Endothelial cell of umbilical vein (primary cell): Measurements from ENCODE around the gene GNAZ. TPM values are rescaled to one million over a fixed set of nuclear protein-coding genes. Genes with fewer than 3 reads are reported as not detected.

Experiments used
- BruUV-seq: library from RNA; stranded (reverse); fragments of 400-500 nt; replicated peaks from 2 replicates; lab custom pipeline; 2021; lab: Mats Ljungman, UMichigan
- CTCF ChIA-PET: fragments of 300-600, 350-600 bp; sonication (Branson Sonifier 250); formaldehyde crosslinking; loops from one replicate; lab custom pipeline; 2021; ENCODE audit warnings: antibody characterized with exemption, inconsistent platforms; lab: Charles Lee
- POLR2A ChIA-PET: fragments of 300-600, 350-600 bp; sonication (Branson Sonifier 250); formaldehyde crosslinking; loops from one replicate; lab custom pipeline; 2021; ENCODE audit warnings: antibody characterized with exemption, inconsistent platforms; lab: Charles Lee
- DNase-seq: peaks from one replicate; pipeline ENCODE4 v3.0.0-alpha.2; 2011; ENCODE audit warnings: low read depth, low spot score
- FAIRE-seq: peaks from 2 replicates; lab custom pipeline; 2011; peaks lifted over from hg19 to GRCh38; lab: Jason Lieb, UNC
- H2AFZ ChIP-seq: 2 replicates; pipeline ENCODE4 v1.6.0; 2012; ENCODE audit warnings: low read depth, low read length, control low read depth, inconsistent platforms
- H3K27ac ChIP-seq: 2 replicates; pipeline ENCODE4 v1.5.1; 2011; ENCODE audit warnings: low read depth, mild to moderate bottlenecking, control low read depth, low read length, moderate library complexity; ENCODE audit not compliant: insufficient read depth
- H3K27me3 ChIP-seq, 2 experiments: 2 replicates each; pipeline versions ENCODE4 v1.6.0 to v1.6.1; 2011; ENCODE audit warnings: low read length in 2 of 2, mixed read lengths in 1 of 2; ENCODE audit not compliant: control insufficient read depth in 2 of 2, insufficient read depth in 2 of 2
- H3K36me3 ChIP-seq, 2 experiments: 2 replicates in 1 of 2; 3 replicates in 1 of 2; pipeline ENCODE4 v1.5.1; 2011; ENCODE audit warnings: low read length in 2 of 2, mild to moderate bottlenecking in 1 of 2, moderate library complexity in 1 of 2; ENCODE audit not compliant: control insufficient read depth in 2 of 2, insufficient read depth in 2 of 2; ENCODE audit errors: extremely low read depth in 1 of 2
- H3K4me1 ChIP-seq: 3 replicates; pipeline ENCODE4 v1.5.1; 2011; ENCODE audit warnings: mild to moderate bottlenecking, low read length; ENCODE audit not compliant: control insufficient read depth, insufficient read depth; ENCODE audit errors: extremely low read depth
- H3K4me2 ChIP-seq: 2 replicates; pipeline ENCODE4 v1.6.1; 2011; ENCODE audit warnings: low read length, control low read depth, mixed read lengths; ENCODE audit not compliant: insufficient read depth
- H3K4me3 ChIP-seq, 3 experiments: fragments of 200-600 bp in 1 of 3; sonication (generic), shearing (Covaris generic) in 1 of 3; replicated peaks in 1 of 3; 2 replicates each; pipeline ENCODE4 v1.5.1; 2011 to 2016; ENCODE audit warnings: control low read depth in 3 of 3, low read length in 3 of 3, mild to moderate bottlenecking in 2 of 3, inconsistent platforms in 1 of 3, low read depth in 1 of 3, moderate library complexity in 1 of 3; ENCODE audit not compliant: insufficient read depth in 1 of 3
- H3K79me2 ChIP-seq: 2 replicates; pipeline ENCODE4 v1.6.0; 2012; ENCODE audit warnings: low read length, inconsistent platforms; ENCODE audit not compliant: control insufficient read depth, insufficient read depth
- H3K9ac ChIP-seq: replicated peaks from 2 replicates; pipeline ENCODE3; 2011; ENCODE audit warnings: low read length, control low read depth; ENCODE audit not compliant: insufficient read depth; ENCODE audit errors: extremely low read depth
- H3K9me1 ChIP-seq: replicated peaks from 3 replicates; pipeline ENCODE4 v1.6.0; 2011; ENCODE audit warnings: mild to moderate bottlenecking, low read length; ENCODE audit not compliant: control insufficient read depth, insufficient read depth; ENCODE audit errors: extremely low read depth
- H3K9me3 ChIP-seq: replicated peaks from 2 replicates; pipeline ENCODE4 v1.5.1; 2012; ENCODE audit warnings: low read length, inconsistent platforms; ENCODE audit not compliant: control insufficient read depth, insufficient read depth
- H4K20me1 ChIP-seq: replicated peaks from 2 replicates; pipeline ENCODE3; 2011; ENCODE audit warnings: mild to moderate bottlenecking, low read length; ENCODE audit not compliant: control insufficient read depth, insufficient read depth; ENCODE audit errors: extremely low read depth
- CTCF ChIP-seq, 2 donors: IDR thresholded peaks; 1 replicate in 1 of 2; 2 replicates in 1 of 2; pipeline ENCODE4 v1.5.1; 2011; ENCODE audit warnings: low read length in 2 of 2, mild to moderate bottlenecking in 2 of 2, moderate library complexity in 2 of 2, control low read depth in 1 of 2, inconsistent platforms in 1 of 2, low read depth in 1 of 2; ENCODE audit not compliant: insufficient read depth in 1 of 2; ENCODE audit errors: extremely low read depth in 1 of 2
- EZH2 ChIP-seq: IDR thresholded peaks from 2 replicates; pipeline ENCODE4 v1.6.1; 2012; ENCODE audit warnings: borderline replicate concordance, low read depth, mild to moderate bottlenecking, moderate library complexity, low read length, inconsistent platforms; ENCODE audit not compliant: severe bottlenecking
- FOS ChIP-seq: IDR thresholded peaks from 2 replicates; pipeline ENCODE4 v1.6.1; 2011; ENCODE audit warnings: mild to moderate bottlenecking, low read length, moderate library complexity, borderline replicate concordance; ENCODE audit not compliant: insufficient read depth
- GATA2 ChIP-seq: IDR thresholded peaks from 2 replicates; pipeline ENCODE4 v1.7.0; 2011; ENCODE audit warnings: low read depth, mild to moderate bottlenecking, moderate library complexity, mixed read lengths, low read length; ENCODE audit not compliant: insufficient read length, insufficient read depth
- JUN ChIP-seq: IDR thresholded peaks from 2 replicates; pipeline ENCODE4 v1.6.1; 2011; ENCODE audit warnings: borderline replicate concordance, low read depth; ENCODE audit not compliant: insufficient read length, insufficient read depth
- MAX ChIP-seq: IDR thresholded peaks from 2 replicates; pipeline ENCODE4 v1.6.1; 2011; ENCODE audit not compliant: insufficient read depth, insufficient read length
- MYC ChIP-seq: IDR thresholded peaks from one replicate; pipeline ENCODE4 v1.6.1; 2011; ENCODE audit warnings: mild to moderate bottlenecking, low read depth, low read length
- POLR2A ChIP-seq: IDR thresholded peaks from 2 replicates; pipeline ENCODE4 v1.6.1; 2012; ENCODE audit warnings: low read depth, mild to moderate bottlenecking, control low read depth, low read length
- POLR2AphosphoS5 ChIP-seq: IDR thresholded peaks from 2 replicates; pipeline ENCODE4 v1.6.1; 2012; ENCODE audit warnings: low read depth, mild to moderate bottlenecking, control low read depth, low read length, moderate library complexity; ENCODE audit not compliant: insufficient read depth
- dilution Hi-C: fragments of 300-500 bp; cut with MboI; formaldehyde crosslinking; loops from one replicate; pipeline ENCODE4 v1.15.0; 2019; ENCODE audit warnings: low sequenced_read_pairs; ENCODE audit not compliant: extremely low pct_ligation_motif_present
- intact Hi-C: fragments of 100-400 bp; cut with micrococcal nuclease; formaldehyde crosslinking; loops from one replicate; pipeline ENCODE4 v1.10.0; 2022
- polyA plus RNA-seq, 4 experiments: library from polyadenylated mRNA; depleted of rRNA in 3 of 4; stranded (reverse) in 3 of 4; unstranded in 1 of 4; fragments of >200 nt; gene quantifications; 2 replicates each; pipeline versions ENCODE4 v1.2.1 to v1.2.3, GENCODE V29; 2011 to 2012; ENCODE audit warnings: missing spikeins in 1 of 4
- total RNA-seq: library from RNA; stranded (reverse); gene quantifications from 2 replicates; pipeline ENCODE4 v1.2.3, GENCODE V29; 2021

Gene GNAZ
- total and polyA plus RNA-seq, 2 donors (not counting 3 experiments of a cell fraction or from before 2014, with no cell fraction given): 0.44 to 0.86 TPM

- H2AFZ ChIP-seq: no peak overlapping the region
- TF ChIP-seq MYC (no peak), GATA2 (no peak), POLR2AphosphoS5 (no peak)
- no peak for FAIRE-seq
- dilution Hi-C loops (no loop called here), intact Hi-C loops (no loop called here)
- H3K4me3 ChIP-seq: no peak overlapping the region
- no peaks in the 10 kb centered on the region for H3K9me3 ChIP-seq
- no peaks in the 10 kb centered on the region for H3K4me1 ChIP-seq
- H3K27ac ChIP-seq: no peak overlapping the region
- BruUV-seq: no TSS peak
- H3K9me1 ChIP-seq: no peaks in the 10 kb centered on the region
- no peak for DNase-seq
- H3K36me3 ChIP-seq: no peaks in the 10 kb centered on the region
- H3K9ac ChIP-seq: no peak overlapping the region
- no peak overlapping the region for H3K4me2 ChIP-seq
- no peaks in the 10 kb centered on the region for H3K79me2 ChIP-seq
- no peaks in the 10 kb centered on the region for H4K20me1 ChIP-seq
- ChIA-PET POLR2A (no interaction called here), CTCF (interaction anchor here (0.6 kb wide), 1 partner anchor 426 kb away, joined by 3 read pairs; no protein-coding TSS in a partner anchor)
- H3K27me3 ChIP-seq: no peaks in the 10 kb centered on the region
Measured at GRCh38 chr22:23032658-23033057, 37.7 kb upstream of the GNAZ start.

- Histone ChIP-seq H3K9me1 (no peaks in the 10 kb centered on the region), H3K4me2 (no peak overlapping the region), H3K27ac (no peak overlapping the region), H3K4me3 (no peak overlapping the region), H4K20me1 (no peaks in the 10 kb centered on the region), H3K9me3 (no peaks in the 10 kb centered on the region), H3K27me3 (no peaks in the 10 kb centered on the region), H3K36me3 (no peaks in the 10 kb centered on the region), H2AFZ (no peak overlapping the region), H3K9ac (no peak overlapping the region), H3K4me1 (no peaks in the 10 kb centered on the region), H3K79me2 (no peaks in the 10 kb centered on the region)
- TF ChIP-seq FOS (no peak), MAX (no peak), EZH2 (no peak), GATA2 (no peak), CTCF (IDR thresholded peaks at IDR 0.05; ENCODE audit: extremely low read depth in 1 of 2, insufficient read depth in 1 of 2, low read depth in 1 of 2, low read length in 2 of 2) (no peak), POLR2A (no peak), JUN (no peak), MYC (no peak), POLR2AphosphoS5 (no peak)
- POLR2A ChIA-PET: no interaction called here
- BruUV-seq: no TSS peak
- FAIRE-seq (no peak), DNase-seq (no peak)
- intact Hi-C loops (no loop called here), dilution Hi-C loops (no loop called here)
- CTCF ChIA-PET: interaction anchor here (0.6 kb wide), 1 partner anchor 427 kb away, joined by 3 read pairs; no protein-coding TSS in a partner anchor
Measured at GRCh38 chr22:23033116-23033905, 37.0 kb upstream of the GNAZ start.
